IPS-NIHi7 (cell line): ENCODE data around the gene PGAM2.

ENCODE experiments used
- DNase-seq: peaks from one replicate; pipeline ENCODE4 v3.0.0; 2012; ENCODE audit warnings: mixed read lengths; ENCODE audit errors: extremely low spot score

Gene PGAM2

DNA sequence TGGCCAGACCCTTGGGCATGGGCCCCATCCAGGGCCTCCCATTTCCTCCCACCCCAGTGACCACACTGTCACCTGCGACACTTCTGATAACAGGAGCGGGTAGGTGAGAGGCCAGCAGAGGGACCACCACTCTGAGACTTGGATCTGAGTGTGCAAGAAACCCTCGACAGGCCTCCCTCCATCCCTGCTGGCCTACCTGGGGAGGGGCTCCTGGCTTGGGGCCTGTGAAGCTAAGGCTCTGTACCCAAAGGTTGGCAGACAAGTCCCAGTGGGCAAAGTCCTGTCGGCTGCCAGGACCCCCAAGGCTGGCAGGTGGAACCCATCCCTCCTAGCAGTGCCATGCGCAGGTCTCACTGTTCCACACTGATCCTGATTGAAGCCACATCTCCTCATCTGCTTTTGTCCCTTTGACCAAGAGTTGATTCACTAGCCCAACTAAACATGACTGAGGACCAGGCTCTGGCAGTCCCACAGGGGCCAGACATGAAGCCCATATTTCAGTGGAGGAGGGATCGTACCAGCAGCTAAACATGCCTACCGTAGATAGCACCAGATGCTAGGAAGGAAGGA, 1.2 kb upstream of the PGAM2 start:
- no peak for DNase-seq

- no peak for DNase-seq
Measured at GRCh38 chr7:44066111-44066460, 719 bp upstream of the PGAM2 start.

- no peak for DNase-seq
Measured at GRCh38 chr7:44064791-44065430, 456 bp downstream of the PGAM2 start.

DNA sequence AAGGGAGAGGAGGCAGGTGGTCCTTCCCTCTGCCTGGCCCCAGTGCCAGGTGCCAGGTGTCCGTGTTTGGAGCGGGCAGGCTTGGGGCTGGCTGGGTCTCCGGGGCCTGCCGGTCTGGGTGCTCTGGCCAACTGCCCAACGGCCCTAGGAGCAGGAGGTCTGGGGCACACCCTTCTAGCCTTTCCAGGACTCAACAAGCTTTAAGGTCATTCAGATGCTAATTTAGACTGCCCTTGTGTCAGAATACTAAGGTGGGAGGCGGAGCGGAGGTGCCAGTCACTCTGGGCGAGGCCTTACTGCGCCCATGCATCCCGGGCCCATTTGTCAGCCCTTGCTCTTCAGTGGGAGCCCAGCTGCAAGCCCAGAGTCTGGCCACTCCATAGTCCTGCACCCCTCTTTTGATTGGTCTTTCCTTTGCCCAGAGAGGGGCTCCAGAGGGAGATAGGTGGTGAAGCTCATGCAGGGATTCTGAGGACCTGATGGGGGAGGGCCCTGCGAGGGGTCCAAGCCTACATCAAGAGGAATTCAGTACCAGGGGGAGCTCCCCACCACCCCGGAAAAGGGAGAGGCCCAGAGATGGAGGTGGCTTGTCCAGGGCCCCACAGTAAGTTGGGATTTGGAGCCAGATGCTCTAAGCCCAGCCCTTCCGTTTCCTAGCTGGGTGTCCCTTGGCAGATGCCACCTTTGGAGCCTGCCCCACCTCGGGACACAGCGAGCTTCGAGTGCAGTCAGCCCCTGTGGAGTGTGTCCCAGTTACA, 1.3 kb downstream of the PGAM2 start:
- peak; percentile 58 for DNase-seq

- peak; percentile 49 for DNase-seq
Measured at GRCh38 chr7:44063547-44063893, 1.8 kb downstream of the PGAM2 start.

DNA sequence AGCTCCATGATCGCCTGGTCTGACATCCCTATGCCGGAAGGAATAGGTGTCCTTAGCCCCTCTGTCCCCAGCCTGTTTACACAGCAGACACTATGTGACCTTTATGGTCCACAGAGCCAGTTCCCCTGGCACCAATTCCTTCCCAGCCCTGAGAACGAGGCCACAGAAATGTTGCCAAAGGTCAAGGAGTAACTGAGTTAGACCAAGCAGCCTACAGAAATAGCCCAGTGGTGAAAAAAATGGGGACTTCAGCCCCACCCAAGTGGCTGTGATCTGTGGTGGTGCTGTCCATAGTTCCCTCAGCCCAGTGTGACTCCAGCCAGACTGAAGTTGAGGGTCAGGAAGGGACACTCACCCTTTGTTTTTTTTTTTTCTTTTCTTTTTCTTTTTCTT, 2.5 kb downstream of the PGAM2 start:
- no peak for DNase-seq

GRCh38 chr7:44062180-44062902, 3.0 kb downstream of the PGAM2 start:
- no peak for DNase-seq

GRCh38 chr7:44061645-44062179, 3.7 kb downstream of the PGAM2 start:
- no peak for DNase-seq

GRCh38 chr7:44060948-44061644, 4.3 kb downstream of the PGAM2 start:
- DNase-seq = no peak

- no peak for DNase-seq
Measured at GRCh38 chr7:44060091-44060947, 5.0 kb downstream of the PGAM2 start.

GRCh38 chr7:44059219-44060090, 5.9 kb downstream of the PGAM2 start:
- no peak for DNase-seq

DNA sequence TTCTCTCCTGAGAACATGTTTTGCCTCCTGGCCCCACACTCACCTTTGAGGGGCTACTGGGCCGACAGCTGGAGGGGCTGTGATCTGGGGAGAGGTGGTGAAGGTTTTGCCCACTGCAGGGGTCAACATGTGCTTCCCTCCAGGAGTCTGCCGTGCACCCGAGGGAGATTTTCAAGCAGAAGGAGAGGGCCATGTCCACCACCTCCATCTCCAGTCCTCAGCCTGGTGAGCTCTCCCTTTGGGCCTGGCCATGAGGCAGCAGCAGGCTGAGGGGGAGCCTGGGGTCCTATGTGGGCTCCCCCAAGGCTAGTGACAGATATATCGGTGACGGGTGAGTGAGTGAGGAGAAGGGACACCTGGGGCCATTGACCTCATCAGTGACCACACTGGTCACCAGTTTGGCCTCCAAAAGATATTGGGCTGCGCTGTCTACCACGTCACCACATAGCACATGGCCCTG, 6.6 kb downstream of the PGAM2 start:
- DNase-seq = no peak

DNA sequence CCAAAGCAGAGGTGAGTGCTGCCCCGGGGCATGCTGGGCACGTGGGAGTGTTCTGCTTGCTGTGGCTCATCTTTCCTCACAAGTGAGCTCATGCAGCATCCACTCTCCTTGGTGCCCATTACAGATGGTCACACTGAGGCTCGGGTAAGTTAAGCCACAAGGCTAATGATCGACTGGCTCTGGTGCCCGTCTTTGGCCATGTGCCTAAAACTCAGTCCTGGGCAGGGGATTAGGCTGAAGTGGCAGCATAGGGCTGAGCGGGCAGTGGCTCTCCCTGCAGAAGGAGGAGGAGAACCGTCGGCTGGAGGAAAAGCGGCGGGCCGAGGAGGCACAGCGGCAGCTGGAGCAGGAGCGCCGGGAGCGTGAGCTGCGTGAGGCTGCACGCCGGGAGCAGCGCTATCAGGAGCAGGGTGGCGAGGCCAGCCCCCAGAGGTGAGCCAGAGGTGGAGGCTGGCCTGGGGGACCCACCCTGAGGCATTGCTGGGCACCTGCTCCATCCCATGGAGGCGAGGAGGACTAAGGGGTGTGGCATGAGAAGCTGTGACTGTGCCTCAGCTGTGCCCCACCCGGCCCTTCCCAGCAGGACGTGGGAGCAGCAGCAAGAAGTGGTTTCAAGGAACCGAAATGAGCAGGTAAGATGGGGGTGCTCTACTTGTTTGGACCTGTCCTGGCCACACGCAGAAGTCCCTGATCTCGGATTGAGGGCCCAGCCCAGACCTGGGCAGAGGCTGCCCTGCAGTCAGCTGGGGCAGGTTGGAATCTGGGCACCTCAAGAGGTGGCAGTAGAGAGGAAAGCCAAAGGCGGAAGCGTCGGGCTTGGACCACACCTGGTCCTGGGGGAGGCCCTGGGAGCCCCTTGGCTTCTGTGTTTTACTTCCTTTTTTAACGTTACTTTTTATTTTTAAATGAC, 7.3 kb downstream of the PGAM2 start:
- no peak for DNase-seq

DNA sequence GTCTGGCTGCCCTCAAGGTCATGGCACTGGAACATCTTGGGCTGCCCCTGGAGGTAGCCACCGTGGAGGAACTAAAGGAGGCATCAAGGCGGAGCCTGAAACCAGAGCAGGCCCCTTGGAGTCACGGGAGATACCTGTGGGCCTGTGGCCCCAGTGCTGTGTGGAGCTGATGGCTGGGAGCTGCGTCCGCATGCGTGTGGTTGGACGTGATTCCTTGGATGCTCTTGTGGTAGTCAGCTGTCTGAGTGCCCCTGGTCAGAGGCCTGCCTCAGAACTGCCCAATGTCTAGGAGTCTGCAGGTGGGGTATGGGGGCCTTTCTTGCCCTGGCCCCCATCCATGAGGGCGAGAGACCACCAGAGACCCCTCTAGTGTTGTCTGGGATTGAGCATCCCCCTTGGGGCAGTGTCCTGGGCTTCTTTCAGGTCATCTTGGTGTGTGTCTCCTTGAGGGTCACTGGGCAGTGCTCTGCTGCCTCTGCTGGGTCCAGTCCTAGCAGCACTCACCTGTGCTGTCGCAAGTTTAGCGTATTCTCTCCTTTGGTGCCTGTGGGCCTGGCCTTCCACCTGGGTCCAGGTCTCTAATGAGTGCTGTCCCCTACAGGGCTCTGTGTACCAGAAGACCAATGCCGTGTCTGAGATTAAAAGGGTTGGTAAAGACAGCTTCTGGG, 8.1 kb downstream of the PGAM2 start:
- no peak for DNase-seq

GRCh38 chr7:44056681-44057080, 8.7 kb downstream of the PGAM2 start:
- no peak for DNase-seq

- DNase-seq = no peak
Measured at GRCh38 chr7:44052771-44053365, 12.5 kb downstream of the PGAM2 start.

DNA sequence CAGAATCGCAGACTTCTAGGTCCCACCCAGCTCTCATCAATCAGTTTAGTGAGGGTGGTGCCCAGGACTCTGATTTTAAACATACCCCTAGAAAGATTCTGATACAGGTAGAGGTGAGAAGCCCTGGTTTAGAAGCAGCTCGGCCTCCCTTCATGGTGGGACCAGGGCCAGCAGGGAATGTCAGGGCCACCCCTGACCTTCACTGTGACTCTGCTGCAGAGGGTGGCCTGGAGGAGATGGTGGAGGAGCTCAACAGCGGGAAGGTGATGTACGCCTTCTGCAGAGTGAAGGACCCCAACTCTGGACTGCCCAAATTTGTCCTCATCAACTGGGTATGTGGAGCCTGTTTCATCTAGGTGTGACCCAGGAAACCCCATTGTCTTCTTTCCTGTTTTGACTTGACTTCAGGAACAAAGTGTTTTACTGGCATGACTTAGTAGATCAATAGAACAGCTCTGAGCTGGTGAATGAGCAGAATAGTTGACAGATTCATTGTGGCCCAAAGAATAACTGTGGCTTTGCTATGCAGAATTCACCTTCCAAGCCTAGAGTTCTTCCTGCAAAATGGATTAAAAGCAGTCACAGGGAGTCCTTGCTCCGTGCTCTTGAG, 13.7 kb downstream of the PGAM2 start:
- DNase-seq = no peak
